Astrocyte of the spinal cord (primary cell): Measurements from ENCODE around the gene ZNF823.
A peak's percentile ranks its signal among the peaks of the same experiment; 100 is the strongest.

ENCODE experiments used
- DNase-seq: peaks from one replicate; pipeline ENCODE4 v3.0.0; 2011; ENCODE audit warnings: low read depth, low spot score
- H3K4me3 ChIP-seq: 2 replicates; pipeline ENCODE4 v1.5.1; 2011; ENCODE audit warnings: low read depth, mild to moderate bottlenecking, low read length, moderate library complexity
- CTCF ChIP-seq: IDR thresholded peaks from 2 replicates; pipeline ENCODE4 v1.5.1; 2012; ENCODE audit warnings: low read depth, mild to moderate bottlenecking, low read length, inconsistent platforms
- in situ Hi-C: cut with HindIII; loops from 2 replicates; pipeline ENCODE4 v1.10.0; 2017; ENCODE audit warnings: low sequenced_read_pairs

ZNF823 gene

GRCh38 chr19:11769995-11770394, 31.2 kb upstream of the ZNF823 start:
- DNase-seq = no peak
- no peak for TF ChIP-seq CTCF
- in situ Hi-C loops = no loop called here
- H3K4me3 ChIP-seq = no peak overlapping the region

GRCh38 chr19:11767633-11768133, 28.9 kb upstream of the ZNF823 start:
- no peak for DNase-seq
- in situ Hi-C loops = no loop called here
- H3K4me3 ChIP-seq = peak overlapping the region; percentile 88
- TF ChIP-seq CTCF = no peak

GRCh38 chr19:11766597-11767591, 28.1 kb upstream of the ZNF823 start, which contains the start of gene ZNF441:
ZNF441 (plus strand) TSS chr19:11767000; CDS start chr19:11767194, 194 bp downstream.
- in situ Hi-C loops = no loop called here
- peak; percentile 94 for DNase-seq
- TF ChIP-seq CTCF = no peak
- peak within 1 kb of the TSS; percentile 88 for H3K4me3 ChIP-seq

- no peak for DNase-seq
- no peak for TF ChIP-seq CTCF
- no peak overlapping the region for H3K4me3 ChIP-seq
- in situ Hi-C loops = no loop called here
Measured at GRCh38 chr19:11763611-11764010, 24.9 kb upstream of the ZNF823 start.

- in situ Hi-C loops = no loop called here
- H3K4me3 ChIP-seq = no peak overlapping the region
- no peak for TF ChIP-seq CTCF
- no peak for DNase-seq
Measured at GRCh38 chr19:11763117-11763516, 24.4 kb upstream of the ZNF823 start.

GRCh38 chr19:11759805-11760204, 21.1 kb upstream of the ZNF823 start:
- no peak overlapping the region for H3K4me3 ChIP-seq
- in situ Hi-C loops = no loop called here
- no peak for TF ChIP-seq CTCF
- DNase-seq = no peak
